VCaP (cell line): ENCODE data around the gene TOP1.

Experiments
- H3K27ac ChIP-seq: fragments of 450-650 bp; 2 replicates; pipeline ENCODE4 v1.5.1; 2017
- TF ChIP-seq, protein P1 (sequence below): fragments of 450-650 bp; conservative IDR thresholded peaks from 2 replicates; pipeline ENCODE4 v1.5.1; 2017; ENCODE audit warnings: mild to moderate bottlenecking, moderate library complexity

The TOP1 gene

DNA sequence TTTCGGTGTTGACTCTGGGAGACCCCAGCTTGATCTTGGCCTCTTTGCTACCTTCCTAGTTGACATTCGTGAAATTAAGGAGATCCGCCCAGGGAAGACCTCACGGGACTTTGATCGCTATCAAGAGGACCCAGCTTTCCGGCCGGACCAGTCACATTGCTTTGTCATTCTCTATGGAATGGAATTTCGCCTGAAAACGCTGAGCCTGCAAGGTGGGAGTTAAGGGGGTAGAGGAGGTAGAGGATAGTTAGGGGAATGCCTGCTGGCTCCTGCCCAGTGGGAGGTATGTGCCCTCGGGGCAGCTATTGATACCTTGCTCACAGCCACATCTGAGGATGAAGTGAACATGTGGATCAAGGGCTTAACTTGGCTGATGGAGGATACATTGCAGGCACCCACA, 130.9 kb downstream of the TOP1 start:
- no peak overlapping the region for H3K27ac ChIP-seq
- TF ChIP-seq, protein P1, sequence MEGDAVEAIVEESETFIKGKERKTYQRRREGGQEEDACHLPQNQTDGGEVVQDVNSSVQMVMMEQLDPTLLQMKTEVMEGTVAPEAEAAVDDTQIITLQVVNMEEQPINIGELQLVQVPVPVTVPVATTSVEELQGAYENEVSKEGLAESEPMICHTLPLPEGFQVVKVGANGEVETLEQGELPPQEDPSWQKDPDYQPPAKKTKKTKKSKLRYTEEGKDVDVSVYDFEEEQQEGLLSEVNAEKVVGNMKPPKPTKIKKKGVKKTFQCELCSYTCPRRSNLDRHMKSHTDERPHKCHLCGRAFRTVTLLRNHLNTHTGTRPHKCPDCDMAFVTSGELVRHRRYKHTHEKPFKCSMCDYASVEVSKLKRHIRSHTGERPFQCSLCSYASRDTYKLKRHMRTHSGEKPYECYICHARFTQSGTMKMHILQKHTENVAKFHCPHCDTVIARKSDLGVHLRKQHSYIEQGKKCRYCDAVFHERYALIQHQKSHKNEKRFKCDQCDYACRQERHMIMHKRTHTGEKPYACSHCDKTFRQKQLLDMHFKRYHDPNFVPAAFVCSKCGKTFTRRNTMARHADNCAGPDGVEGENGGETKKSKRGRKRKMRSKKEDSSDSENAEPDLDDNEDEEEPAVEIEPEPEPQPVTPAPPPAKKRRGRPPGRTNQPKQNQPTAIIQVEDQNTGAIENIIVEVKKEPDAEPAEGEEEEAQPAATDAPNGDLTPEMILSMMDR = no peak

DNA sequence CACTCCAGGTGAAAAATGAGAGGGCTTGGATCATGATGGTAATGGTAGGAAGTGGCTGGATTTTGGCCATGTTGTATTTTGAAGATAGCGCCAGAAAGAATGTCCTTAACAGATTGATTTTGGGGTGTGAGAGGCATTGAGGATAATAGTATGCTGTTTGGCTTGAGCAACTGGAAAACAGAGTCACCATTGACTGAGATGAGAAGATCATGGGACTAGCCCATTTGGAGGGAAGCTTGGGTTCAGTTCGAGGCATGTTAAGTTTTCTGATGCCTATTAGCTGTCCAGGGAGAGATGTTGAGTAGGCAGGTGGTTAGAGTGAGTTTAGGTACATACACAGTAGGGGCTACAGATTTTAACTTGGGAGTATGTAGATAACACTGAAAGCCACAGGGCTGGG, 132.1 kb downstream of the TOP1 start:
- TF ChIP-seq, protein P1 = no peak

DNA sequence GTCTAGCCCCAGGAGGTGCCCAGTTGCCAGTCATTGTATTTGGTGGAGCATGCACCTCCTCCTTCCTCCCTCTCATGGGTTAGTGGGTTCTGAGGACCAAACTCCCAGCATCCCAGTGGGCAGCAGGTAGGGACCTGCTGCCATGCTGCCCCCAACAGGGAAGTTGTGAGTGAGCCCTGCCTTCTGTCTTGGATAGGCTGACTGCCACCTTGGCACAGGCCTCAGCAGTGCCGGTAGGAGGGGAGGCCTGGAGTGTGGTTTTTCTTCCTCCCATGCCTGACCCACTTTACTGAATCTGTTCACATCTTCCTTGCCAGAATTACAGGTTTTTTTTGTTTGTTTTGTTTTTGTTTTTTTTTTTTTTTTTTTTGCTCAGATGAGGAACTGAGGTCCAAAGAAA, 133.3 kb downstream of the TOP1 start:
- TF ChIP-seq, protein P1 = no peak
- no peak overlapping the region for H3K27ac ChIP-seq

More for the DNA sequence above, 132.1 kb downstream of the TOP1 start:
- H3K27ac ChIP-seq = no peak overlapping the region

DNA sequence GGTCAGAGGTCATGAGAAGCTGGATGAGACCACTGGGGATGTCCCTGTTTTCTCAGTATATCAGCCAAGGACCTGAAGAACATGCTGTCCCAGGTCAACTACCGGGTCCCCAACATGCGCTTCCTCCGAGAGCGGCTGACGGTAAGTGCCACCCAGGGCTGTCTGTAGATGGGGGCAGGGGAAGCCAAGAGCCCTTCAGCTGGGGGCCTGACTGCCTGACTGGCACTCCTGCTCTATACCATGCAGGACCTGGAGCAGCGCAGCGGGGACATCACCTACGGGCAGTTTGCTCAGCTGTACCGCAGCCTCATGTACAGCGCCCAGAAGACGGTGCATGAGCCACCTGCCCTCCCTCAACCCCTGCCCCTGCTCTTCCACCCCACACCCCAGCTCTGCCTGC, 133.8 kb downstream of the TOP1 start:
- TF ChIP-seq, protein P1 = no peak
- no peak overlapping the region for H3K27ac ChIP-seq

DNA sequence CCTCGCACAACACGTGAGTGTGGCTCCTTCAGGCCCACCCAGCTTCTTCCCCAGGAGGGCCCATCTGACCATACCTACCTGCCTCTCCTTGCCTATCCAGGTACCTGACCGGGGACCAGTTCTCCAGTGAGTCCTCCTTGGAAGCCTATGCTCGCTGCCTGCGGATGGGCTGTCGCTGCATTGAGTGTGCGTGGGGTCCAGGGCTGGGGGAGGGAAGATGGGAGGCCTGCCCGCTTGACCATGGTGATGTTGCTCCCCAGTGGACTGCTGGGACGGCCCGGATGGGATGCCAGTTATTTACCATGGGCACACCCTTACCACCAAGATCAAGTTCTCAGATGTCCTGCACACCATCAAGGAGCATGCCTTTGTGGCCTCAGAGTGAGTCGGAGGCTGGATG, 135.2 kb downstream of the TOP1 start:
- H3K27ac ChIP-seq = no peak overlapping the region
- TF ChIP-seq, protein P1 = no peak

DNA sequence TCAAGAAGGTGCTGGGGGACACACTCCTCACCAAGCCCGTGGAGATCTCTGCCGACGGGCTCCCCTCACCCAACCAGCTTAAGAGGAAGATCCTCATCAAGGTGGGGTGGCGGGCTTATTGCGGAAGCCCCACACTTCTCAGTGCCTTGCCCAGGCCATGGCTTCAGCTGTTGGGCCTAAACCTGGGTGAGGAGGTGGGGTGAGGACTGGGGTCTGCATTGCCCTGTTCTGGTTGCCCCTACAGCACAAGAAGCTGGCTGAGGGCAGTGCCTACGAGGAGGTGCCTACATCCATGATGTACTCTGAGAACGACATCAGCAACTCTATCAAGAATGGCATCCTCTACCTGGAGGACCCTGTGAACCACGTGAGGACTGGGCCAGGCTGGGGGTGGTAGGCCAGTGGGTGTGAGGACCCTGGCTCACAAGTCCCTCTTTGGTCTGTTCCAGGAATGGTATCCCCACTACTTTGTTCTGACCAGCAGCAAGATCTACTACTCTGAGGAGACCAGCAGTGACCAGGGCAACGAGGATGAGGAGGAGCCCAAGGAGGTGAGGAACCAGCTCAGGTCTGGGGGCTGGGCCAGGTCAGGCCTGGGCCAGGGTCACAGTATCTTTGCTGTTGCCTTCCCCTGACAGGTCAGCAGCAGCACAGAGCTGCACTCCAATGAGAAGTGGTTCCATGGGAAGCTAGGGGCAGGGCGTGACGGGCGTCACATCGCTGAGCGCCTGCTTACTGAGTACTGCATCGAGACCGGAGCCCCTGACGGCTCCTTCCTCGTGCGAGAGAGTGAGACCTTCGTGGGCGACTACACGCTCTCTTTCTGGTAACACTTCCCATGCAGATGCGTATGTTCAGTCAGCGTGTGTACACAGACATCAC, 136.6 kb downstream of the TOP1 start:
- no peak overlapping the region for H3K27ac ChIP-seq
- TF ChIP-seq, protein P1 = no peak

DNA sequence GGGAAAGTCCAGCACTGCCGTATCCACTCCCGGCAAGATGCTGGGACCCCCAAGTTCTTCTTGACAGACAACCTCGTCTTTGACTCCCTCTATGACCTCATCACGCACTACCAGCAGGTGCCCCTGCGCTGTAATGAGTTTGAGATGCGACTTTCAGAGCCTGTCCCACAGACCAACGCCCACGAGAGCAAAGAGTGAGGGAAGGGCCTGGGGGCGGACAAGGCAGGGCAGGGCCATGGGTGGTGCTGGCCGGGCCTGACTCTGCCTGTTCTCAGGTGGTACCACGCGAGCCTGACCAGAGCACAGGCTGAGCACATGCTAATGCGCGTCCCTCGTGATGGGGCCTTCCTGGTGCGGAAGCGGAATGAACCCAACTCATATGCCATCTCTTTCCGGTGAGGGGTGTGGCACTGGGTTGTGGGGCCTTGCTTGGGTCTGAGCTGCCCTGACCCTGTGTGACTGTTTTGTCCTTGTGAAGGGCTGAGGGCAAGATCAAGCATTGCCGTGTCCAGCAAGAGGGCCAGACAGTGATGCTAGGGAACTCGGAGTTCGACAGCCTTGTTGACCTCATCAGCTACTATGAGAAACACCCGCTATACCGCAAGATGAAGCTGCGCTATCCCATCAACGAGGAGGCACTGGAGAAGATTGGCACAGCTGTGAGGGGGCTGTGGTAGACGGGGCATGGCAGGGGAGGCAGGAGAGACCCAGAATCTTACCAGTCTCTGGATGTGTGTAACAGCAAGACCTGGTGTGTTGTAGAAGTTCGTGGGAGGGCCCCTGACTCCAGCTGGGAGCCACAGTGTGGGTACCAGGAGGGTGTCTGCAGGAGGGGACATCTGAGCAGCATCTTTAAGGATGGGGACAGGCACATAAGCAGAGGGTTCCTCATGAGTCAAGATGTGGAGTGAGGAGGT, 137.8 kb downstream of the TOP1 start:
- no peak overlapping the region for H3K27ac ChIP-seq
- TF ChIP-seq, protein P1 = no peak
